Measurements from ENCODE around the gene VGLL2. TPM values are rescaled to one million over a fixed set of nuclear protein-coding genes. Genes with fewer than 3 reads are reported as not detected.

The VGLL2 gene
- total RNA-seq, 1 experiment from 2014 or later = not detected

DNA sequence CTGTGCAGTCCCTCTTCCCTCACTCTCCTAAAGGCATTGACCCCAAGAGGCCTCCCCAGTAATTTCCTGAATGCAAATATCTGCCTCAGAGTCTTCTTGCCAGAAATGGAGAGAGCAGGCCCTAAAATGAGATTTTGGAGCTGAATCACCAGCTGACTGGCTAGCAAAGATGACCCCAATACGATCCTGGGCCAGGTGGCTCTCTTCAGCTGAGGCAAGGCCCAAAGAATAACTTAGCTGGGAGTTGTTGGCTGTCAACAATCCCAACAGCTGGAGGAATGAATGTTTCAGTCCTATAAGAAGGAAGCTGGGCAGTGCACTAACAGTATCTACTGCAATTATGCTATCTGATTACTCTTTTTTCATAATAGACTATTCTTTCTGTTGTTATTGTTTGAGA, 37.2 kb upstream of the VGLL2 start:
- CTCF ChIA-PET = no interaction called here
- intact Hi-C loops (cut with micrococcal nuclease; ENCODE audit: unreplicated experiment) = no loop called here
- H3K27me3 Mint-ChIP-seq (ENCODE audit: unreplicated experiment) = no peaks in the 10 kb centered on the region

DNA sequence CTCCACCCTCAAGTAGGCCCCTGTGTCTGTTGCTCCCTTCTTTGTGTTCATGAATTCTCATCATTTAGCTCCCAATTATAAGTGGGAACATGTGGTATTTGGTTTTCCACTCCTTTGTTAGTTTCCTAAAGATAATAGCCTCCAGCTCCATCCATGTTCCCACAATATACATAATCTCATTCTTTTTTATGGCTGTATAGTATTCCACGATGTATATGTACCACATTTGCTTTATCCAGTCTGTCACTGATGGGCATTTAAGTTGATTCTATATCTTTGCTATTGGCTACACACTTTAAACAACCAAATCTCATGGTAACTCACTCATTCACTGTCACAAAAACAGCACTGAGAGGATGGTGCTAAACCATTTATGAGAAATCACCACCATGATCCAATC, 35.5 kb upstream of the VGLL2 start:
- no peak for TF ChIP-seq CTCF (IDR thresholded peaks at IDR 0.05; ENCODE audit: unreplicated experiment)
- no TSS peak for BruUV-seq (replicated peaks)
- DNase-seq = no peak
- intact Hi-C loops (cut with micrococcal nuclease; ENCODE audit: unreplicated experiment) = no loop called here
- Mint-ChIP-seq H3K9me3 (ENCODE audit: low read depth, unreplicated experiment) (no peaks in the 10 kb centered on the region), H3K36me3 (ENCODE audit: insufficient read depth, unreplicated experiment) (no peaks in the 10 kb centered on the region), H3K27me3 (ENCODE audit: unreplicated experiment) (no peaks in the 10 kb centered on the region), H3K27ac (ENCODE audit: unreplicated experiment) (no peak overlapping the region), H3K4me1 (ENCODE audit: low read depth, unreplicated experiment) (no peaks in the 10 kb centered on the region), H3K4me3 (ENCODE audit: low read depth, unreplicated experiment) (no peak overlapping the region)
- CTCF ChIA-PET = no interaction called here

More for the DNA sequence above, 37.2 kb upstream of the VGLL2 start:
- Mint-ChIP-seq H3K36me3 (ENCODE audit: insufficient read depth, unreplicated experiment) (no peaks in the 10 kb centered on the region), H3K4me3 (ENCODE audit: low read depth, unreplicated experiment) (no peak overlapping the region), H3K4me1 (ENCODE audit: low read depth, unreplicated experiment) (no peaks in the 10 kb centered on the region), H3K27ac (ENCODE audit: unreplicated experiment) (no peak overlapping the region), H3K9me3 (ENCODE audit: low read depth, unreplicated experiment) (no peaks in the 10 kb centered on the region)
- no peak for TF ChIP-seq CTCF (IDR thresholded peaks at IDR 0.05; ENCODE audit: unreplicated experiment)
- no TSS peak for BruUV-seq (replicated peaks)
- no peak for DNase-seq

- Mint-ChIP-seq H3K4me1 (ENCODE audit: low read depth, unreplicated experiment) (no peaks in the 10 kb centered on the region), H3K27me3 (ENCODE audit: unreplicated experiment) (no peaks in the 10 kb centered on the region), H3K36me3 (ENCODE audit: insufficient read depth, unreplicated experiment) (no peaks in the 10 kb centered on the region), H3K4me3 (ENCODE audit: low read depth, unreplicated experiment) (no peak overlapping the region), H3K27ac (ENCODE audit: unreplicated experiment) (no peak overlapping the region), H3K9me3 (ENCODE audit: low read depth, unreplicated experiment) (no peaks in the 10 kb centered on the region)
- CTCF ChIA-PET = no interaction called here
- TF ChIP-seq CTCF (IDR thresholded peaks at IDR 0.05; ENCODE audit: unreplicated experiment) = no peak
- no peak for DNase-seq
- BruUV-seq (replicated peaks) = no TSS peak
- intact Hi-C loops (cut with micrococcal nuclease; ENCODE audit: unreplicated experiment) = no loop called here
Observed at GRCh38 chr6:117231466-117231865, 33.9 kb upstream of the VGLL2 start.

- H3K27me3 Mint-ChIP-seq (ENCODE audit: unreplicated experiment) = no peaks in the 10 kb centered on the region
- no peaks in the 10 kb centered on the region for H3K4me1 Mint-ChIP-seq (ENCODE audit: low read depth, unreplicated experiment)
- no peaks in the 10 kb centered on the region for H3K36me3 Mint-ChIP-seq (ENCODE audit: insufficient read depth, unreplicated experiment)
- BruUV-seq (replicated peaks) = no TSS peak
- H3K27ac Mint-ChIP-seq (ENCODE audit: unreplicated experiment) = no peak overlapping the region
- TF ChIP-seq CTCF (IDR thresholded peaks at IDR 0.05; ENCODE audit: unreplicated experiment) = no peak
- DNase-seq = no peak
- intact Hi-C loops (cut with micrococcal nuclease; ENCODE audit: unreplicated experiment) = no loop called here
- no peaks in the 10 kb centered on the region for H3K9me3 Mint-ChIP-seq (ENCODE audit: low read depth, unreplicated experiment)
- no peak overlapping the region for H3K4me3 Mint-ChIP-seq (ENCODE audit: low read depth, unreplicated experiment)
- CTCF ChIA-PET = no interaction called here
Observed at GRCh38 chr6:117232196-117232595, 33.2 kb upstream of the VGLL2 start.

GRCh38 chr6:117233145-117233544, 32.2 kb upstream of the VGLL2 start:
- Mint-ChIP-seq H3K4me1 (ENCODE audit: low read depth, unreplicated experiment) (no peaks in the 10 kb centered on the region), H3K4me3 (ENCODE audit: low read depth, unreplicated experiment) (no peak overlapping the region), H3K9me3 (ENCODE audit: low read depth, unreplicated experiment) (no peaks in the 10 kb centered on the region), H3K27ac (ENCODE audit: unreplicated experiment) (no peak overlapping the region), H3K27me3 (ENCODE audit: unreplicated experiment) (no peaks in the 10 kb centered on the region), H3K36me3 (ENCODE audit: insufficient read depth, unreplicated experiment) (no peaks in the 10 kb centered on the region)
- DNase-seq = no peak
- TF ChIP-seq CTCF (IDR thresholded peaks at IDR 0.05; ENCODE audit: unreplicated experiment) = no peak
- BruUV-seq (replicated peaks) = no TSS peak
- intact Hi-C loops (cut with micrococcal nuclease; ENCODE audit: unreplicated experiment) = no loop called here
- CTCF ChIA-PET = no interaction called here

Data from Calu3 (cell line).